SU-DHL-6 (cell line): ENCODE results near the gene RALGPS1.

Source experiments
- EZH2phosphoT487 ChIP-seq: fragments of 200-600 bp; sonication (generic), shearing (Covaris generic); conservative IDR thresholded peaks from 2 replicates; pipeline ENCODE4 v1.6.1; 2018; ENCODE audit warnings: mild to moderate bottlenecking, antibody characterized with exemption, low read length, moderate library complexity, mixed read lengths
- TF ChIP-seq, protein P1 (sequence below): fragments of 200-600 bp; sonication (generic); IDR thresholded peaks from one replicate; pipeline ENCODE4 v1.5.1; 2017; ENCODE audit warnings: antibody characterized with exemption, mild to moderate bottlenecking, low read length, moderate library complexity; ENCODE audit not compliant: insufficient read depth, poor library complexity, severe bottlenecking

DNA sequence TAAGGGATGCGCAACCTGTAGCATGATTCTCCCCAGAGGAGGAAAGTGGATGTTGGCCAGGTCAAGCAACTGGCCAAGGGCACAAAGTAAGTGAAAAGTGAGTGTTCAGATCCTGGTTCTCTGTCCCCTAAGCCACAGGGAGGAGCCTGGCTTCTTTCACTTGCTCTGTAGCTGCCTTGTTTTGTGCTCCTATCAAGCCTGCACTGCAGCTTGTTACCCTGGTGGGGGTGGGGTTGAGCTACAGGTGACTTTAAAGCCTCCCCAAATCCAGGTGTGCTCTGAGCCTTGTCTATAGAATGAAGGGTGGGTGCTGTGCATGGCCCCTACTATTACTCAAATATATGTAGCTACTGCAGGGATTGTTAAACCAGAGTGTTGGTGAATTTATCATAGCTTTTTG, 32.9 kb downstream of the RALGPS1 start:
- TF ChIP-seq, protein P1, sequence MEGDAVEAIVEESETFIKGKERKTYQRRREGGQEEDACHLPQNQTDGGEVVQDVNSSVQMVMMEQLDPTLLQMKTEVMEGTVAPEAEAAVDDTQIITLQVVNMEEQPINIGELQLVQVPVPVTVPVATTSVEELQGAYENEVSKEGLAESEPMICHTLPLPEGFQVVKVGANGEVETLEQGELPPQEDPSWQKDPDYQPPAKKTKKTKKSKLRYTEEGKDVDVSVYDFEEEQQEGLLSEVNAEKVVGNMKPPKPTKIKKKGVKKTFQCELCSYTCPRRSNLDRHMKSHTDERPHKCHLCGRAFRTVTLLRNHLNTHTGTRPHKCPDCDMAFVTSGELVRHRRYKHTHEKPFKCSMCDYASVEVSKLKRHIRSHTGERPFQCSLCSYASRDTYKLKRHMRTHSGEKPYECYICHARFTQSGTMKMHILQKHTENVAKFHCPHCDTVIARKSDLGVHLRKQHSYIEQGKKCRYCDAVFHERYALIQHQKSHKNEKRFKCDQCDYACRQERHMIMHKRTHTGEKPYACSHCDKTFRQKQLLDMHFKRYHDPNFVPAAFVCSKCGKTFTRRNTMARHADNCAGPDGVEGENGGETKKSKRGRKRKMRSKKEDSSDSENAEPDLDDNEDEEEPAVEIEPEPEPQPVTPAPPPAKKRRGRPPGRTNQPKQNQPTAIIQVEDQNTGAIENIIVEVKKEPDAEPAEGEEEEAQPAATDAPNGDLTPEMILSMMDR = no peak
- TF ChIP-seq EZH2phosphoT487 = no peak
